HG03196 (cell line): Measurements from ENCODE around the gene SLIT1.

ENCODE experiments used
- ATAC-seq: cut with Tn5 transposase; IDR thresholded peaks from one replicate; pipeline ENCODE4 v1.9.1; 2021; ENCODE audit not compliant: unreplicated experiment

The SLIT1 gene

DNA sequence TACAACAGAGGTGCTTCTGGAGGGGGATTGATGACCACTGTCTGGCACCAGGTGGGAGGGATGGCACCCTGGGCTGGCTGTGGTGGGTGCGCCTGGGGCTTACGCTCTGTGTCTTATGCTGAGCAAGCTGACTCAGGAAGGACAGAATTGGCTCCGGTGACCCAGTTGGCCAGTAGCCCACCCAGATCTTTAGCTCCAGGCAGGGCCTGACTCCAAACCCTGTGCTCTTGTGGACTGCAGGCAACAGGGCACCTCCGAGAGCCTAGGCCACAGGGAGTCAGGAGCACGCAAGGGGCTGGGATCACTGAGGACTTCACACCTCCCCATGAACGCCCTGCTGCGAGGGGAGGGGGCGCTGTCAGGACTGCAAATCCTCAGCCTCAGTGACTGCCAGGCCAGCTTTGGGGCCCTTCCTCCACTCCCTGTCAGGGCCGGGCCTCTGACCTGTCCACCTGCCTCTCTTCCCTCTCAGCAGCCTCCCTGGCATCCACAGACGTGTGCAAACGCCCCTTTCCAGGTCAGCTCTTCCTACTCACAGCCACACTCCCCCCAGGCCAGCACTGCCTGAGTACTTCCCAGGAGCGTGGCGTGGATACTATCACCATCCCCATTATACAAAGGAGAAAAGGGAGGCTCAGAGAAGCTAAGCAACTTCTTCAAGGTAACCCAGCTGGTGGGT, 118.7 kb downstream of the SLIT1 start:
- ATAC-seq, result no peak

GRCh38 chr10:97065686-97066660, 119.8 kb downstream of the SLIT1 start:
- no peak for ATAC-seq

GRCh38 chr10:97065128-97065527, 120.6 kb downstream of the SLIT1 start:
- ATAC-seq, result no peak

DNA sequence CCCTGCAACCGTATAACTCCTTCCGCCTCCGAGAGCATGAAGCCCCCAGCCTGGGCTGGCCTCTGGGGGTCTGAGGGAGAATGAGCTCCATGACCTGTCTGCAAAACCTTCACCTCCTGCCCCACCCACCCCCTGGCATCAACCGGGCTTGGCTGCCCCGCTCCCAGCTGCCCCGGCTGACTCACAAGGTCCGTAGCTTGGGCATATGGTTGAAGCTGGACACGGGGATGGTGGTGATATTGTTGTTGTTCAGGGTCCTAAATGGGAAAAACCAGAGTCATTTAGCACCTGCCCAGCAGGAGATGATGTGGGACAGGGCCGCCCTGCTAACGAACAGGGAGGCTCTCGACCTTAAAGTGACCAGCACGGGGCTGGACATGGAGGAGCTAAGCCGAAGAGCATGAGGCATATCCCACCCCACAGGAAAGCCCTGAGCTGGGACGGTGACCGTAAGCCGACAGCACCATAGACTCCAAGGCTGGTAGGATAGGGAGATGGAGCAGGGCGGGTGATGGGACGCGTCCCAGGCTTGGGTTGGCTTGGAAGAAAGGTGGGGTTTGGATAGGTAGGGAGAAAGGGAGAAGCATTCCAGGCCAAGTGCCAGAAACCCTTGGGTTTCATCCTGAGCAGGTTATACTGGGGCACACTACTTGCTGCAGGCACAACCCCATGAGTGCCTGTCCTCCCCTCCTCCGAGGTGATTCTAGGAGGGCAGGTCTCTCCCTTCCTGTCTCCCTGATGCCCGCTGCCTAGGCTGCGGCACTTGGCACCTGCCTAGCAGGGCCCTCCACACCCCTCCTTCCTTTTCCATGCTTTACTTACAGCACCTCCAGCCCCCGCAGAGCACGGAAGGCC, 121.5 kb downstream of the SLIT1 start:
- ATAC-seq, result no peak

DNA sequence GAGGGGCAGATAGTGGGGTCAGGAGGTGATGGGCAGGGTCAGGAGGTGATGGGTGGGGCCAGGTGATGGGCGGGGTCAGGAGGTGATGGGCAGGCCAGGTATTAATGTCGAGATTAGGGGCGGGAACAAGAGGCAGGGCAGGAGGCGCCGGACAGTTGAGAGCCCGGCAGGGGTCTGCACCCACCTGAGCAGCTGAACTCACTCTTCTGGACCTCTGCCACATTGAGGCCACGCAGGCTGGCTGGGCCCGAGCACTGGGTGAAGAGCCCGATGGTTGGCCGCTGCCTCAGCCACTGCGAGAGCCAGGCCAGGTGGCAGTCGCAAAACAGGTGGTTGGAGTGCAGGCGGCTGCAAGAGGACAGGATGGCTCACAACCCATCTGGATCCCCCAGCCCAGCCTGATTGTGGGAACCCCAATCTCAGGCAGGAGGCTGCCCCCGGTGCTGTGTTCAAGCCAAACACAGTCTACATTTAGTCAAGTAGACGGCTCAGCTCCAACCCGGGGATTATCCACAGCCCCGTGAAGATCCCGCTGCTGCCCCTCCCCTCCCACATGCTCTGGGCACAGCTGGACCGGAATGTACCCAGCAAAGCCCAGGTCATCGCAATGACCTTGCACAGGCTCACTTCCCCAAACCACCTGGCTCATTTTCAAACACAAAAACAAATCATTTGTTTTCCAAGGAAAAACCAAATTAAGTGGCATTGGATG, 122.3 kb downstream of the SLIT1 start:
- no peak for ATAC-seq

DNA sequence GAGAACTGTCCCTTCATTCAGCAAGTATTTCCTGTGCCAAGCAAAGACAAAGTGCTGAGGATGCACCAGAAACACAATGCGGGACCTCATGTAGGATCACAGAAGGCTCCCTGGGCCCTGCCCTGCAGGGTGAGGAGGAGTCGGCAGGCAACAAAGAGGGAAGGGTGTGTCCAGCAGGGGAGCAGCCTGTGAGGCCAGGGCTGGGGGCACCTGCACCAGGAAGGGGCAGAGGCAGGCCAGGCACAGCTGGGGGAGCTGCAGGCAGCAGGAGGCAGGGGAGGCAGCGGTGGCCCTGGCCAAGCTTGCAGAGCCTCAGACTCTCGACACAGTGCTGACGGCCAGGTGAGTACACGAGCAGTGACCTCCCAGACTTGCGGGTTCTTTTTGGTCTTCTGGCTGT, 123.3 kb downstream of the SLIT1 start:
- ATAC-seq, result no peak

DNA sequence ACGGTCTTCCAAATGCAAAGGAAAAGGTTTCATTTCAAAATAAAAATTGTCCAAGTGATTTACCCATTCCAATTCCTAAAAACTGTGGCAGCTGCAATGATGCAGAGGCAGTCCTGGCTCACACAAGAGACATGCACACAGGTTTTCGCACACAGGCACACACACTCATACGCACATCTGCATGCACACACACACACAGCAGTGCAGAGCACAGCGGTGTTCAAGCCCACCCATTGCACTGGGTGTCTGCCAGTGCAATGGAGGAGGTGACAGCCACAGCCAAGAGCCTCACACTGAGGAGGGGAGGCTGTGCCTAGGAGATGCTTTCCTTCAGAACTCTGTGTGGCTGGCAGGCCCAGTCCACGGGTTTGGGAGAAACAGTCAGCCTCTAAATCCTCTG, 123.7 kb downstream of the SLIT1 start:
- ATAC-seq, result no peak

- ATAC-seq, result no peak
These were observed 124.3 kb downstream of the SLIT1 start for GRCh38 chr10:97061423-97061822.

DNA sequence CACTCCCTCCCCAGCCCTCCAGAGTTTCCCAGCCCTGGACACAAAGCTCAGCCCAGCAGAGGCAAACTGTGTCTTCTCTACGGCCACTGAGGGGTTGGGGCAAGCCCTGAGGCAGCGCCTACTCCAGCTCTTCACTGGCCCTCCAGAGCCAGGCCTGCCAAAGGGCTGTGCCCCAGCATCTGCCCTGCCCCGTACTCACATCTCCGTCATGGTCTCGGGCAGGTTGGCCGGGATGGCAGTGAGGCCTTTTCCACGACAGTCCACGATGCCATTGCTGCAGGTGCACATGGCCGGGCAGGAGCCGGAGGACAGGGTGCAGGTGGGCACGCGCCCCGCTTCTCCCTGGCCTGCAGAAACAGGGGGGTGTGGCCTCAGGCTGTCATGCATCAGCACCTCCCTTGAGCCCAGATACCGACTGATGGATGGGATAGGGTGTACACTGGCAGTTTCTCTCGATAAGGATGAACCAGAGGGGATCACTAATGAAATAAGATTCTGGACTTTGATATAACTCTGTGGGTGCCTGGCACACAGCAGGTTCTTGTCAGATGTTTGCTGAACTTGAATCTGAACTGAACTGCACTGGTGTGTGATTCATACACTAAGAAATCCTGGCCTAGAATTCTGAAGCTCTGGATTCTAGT, 125.2 kb downstream of the SLIT1 start:
- ATAC-seq, result no peak

GRCh38 chr10:97059872-97060205, 125.9 kb downstream of the SLIT1 start:
- ATAC-seq, result no peak

DNA sequence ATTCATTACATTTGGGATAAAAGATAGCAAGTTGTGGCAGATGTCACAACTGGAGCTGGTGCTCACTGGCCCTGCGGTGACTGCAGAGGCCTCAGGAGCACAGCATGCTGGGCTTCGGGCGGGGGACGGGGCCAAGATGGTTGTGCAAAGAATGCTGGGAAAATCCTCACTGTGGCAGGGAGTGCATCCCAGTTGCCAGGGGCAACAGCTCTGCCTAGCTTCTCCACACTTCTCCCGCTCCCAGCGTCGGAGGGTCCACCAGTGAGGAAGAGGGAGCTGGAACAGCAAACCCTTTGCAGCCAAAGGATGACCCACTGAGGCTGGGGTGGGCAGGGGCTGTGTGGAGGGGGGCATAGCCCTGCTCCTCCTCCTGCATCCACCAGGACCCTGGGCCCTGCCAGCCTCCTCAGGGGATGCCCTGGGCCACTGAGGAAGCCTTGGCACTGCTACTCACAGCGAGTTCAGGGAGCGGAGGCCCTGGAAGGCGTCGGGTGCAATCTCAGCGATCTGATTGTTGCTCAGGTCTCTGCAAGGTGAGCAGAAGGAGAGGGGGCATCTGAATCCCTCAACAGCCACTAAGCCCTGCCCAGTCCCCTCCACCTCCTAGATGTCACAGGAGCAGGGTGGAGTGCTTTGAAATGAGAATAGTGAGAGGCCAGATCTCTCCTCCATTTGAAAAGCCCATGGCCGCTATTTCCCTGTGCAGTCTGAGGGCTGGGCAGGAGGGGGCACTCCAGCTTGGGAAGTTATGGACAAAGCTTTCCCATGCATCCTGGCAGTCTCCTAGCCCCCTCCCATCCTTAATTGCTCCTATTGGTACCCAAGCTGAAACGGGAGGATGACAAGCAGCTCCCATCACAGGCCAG, 126.5 kb downstream of the SLIT1 start:
- no peak for ATAC-seq

DNA sequence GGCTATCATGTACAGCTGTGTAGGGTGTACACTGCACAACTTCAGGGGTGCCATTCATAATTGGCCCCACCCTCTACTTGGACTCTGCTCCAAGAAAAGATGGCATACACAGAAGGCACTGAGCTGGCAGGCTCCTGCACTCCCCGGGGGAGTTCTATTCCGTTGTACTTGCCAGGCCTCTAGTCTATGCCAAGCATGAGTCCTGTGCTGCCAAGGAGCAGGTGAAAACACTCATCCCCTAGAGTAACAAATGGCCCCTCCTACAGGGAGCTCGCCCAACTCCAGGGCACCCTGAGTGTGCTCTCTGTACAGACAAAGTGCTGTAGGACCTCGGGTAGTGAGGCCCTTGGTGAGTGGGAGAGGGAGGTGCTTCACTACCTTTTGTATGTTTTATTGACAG, 127.2 kb downstream of the SLIT1 start:
- ATAC-seq, result no peak

- ATAC-seq, result no peak
These were observed 128.1 kb downstream of the SLIT1 start for GRCh38 chr10:97057491-97058235.

DNA sequence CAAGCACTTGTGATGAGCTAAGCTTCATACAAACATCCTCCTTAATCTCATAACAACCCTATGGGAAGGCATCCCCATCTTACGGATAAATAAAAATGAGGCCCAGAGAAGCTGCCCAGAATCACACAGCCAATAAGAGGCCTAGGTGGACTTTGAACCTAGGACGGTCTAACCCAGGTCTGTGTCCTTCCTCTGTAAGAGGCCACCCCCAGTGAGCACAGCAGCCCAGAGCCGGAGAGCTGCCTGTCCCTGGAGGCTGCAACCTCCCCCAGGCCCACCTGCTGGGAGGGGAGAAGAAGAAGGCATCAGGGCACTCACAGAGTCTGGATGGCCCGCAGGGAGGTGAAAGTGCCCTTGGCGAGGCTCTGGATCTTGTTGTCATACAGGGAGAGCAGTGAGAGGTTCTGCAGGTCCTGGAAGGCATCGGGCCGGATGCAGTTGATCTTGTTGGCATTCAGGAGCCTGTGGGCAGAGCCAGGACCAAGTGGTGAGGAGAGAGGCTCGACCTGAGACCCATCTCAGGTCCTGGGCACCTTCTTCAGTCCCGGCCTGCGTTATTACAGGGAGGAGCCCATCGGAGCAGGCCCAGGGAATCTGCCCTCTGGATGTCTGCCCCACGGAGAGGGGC, 129.6 kb downstream of the SLIT1 start:
- no peak for ATAC-seq

DNA sequence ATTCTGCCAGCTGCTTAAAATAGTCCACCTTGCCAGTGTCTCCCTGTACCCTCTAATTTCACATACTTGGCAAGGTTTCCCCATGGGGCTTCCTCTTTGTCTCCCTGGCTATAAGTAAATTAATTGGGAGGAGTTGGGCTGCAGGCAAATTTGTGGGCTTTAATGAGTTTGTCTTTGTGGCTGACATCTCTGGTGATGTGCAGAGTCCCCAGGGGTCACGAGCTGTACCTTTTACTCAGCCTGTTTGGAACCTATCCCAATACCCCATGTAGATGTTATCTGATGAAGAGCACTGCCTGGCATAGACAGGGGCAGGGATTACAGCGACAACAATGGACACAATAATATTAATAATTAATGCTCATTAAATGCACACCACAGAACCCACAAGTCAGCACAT, 132.5 kb downstream of the SLIT1 start:
- no peak for ATAC-seq

DNA sequence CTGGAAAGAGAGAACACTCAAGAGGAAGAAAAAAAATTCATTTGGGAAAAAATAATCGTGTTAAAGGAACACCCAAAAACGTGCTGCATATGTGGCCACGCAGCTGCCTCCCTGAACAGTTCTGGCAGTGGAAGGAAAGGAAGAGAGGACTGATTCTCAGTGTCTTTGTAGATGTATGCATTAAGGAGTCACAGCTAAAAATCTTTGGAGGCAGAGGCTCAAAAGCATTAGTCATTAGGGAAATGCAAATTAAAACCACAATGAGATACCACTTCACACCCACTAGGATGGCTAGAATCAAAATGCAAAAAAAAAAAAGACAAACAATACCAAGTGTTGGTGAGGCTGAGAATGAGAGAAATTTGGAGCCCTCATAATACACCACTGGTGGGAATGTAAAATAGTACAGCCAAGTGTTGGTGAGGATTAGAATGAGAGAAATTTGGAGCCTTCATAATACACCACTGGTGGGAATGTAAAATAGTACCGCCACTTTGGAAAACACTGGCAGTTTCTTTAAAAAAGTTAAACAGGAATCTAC, 134.7 kb downstream of the SLIT1 start:
- ATAC-seq, result no peak

DNA sequence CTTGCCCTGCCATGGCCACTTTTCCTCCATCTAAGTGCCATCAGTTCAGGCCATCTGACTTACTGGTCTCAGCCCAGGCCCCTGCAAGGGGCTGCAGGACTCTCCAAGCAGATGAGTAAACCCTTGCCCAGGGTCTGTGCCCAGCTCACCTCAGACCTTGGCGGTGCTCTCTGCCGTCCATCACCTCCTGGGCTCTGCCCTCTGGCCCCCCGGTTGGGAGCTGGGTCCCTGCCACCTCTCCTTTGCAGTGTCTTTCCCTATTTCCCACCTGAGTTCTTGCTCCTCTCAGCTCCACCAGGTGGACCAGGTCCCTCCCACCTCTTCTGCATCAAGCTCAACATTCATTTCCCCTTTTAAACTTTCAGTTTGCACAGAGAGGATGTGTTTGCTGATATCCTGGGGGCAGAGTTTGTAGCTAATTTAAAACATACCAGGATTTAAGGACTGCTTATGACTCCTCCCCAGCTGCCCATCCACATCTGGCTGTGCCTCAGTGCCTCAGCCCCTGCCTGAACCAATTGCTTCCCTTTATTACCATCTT, 135.5 kb downstream of the SLIT1 start:
- ATAC-seq, result no peak

DNA sequence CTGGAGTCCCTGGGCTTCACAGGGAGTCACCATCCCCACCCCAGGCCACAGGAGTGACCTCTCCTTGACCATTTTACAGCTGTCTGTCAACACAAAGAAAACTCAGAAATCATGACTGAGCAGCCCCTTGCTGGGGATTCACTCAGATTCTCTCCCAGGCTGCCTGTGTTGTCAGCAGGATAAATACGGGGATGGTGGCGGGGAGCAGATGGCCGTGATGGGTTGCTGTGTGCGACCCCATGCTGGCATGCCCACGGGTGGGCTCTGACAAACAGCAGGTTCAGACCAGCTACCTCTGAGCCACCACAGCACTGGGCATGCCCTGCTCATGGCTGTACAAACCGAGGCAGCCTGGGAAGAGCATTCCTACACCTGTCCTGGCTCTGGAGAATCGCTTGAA, 136.1 kb downstream of the SLIT1 start:
- ATAC-seq, result no peak
